Lower leg skin (tissue), 3 donors: ENCODE data around the gene ZSWIM6.

Experiments
- CTCF ChIP-seq, 3 donors: fragments of 450-650 bp; IDR thresholded peaks; one replicate each; pipeline ENCODE4 v1.5.1; 2016; ENCODE audit warnings: antibody characterized with exemption in 3 of 3, mild to moderate bottlenecking in 3 of 3, moderate library complexity in 2 of 3
- POLR2A ChIP-seq, 2 donors: fragments of 450-650 bp; IDR thresholded peaks; one replicate each; pipeline ENCODE4 v1.6.1; 2016 to 2017; ENCODE audit warnings: antibody characterized with exemption in 2 of 2, mild to moderate bottlenecking in 1 of 2, moderate library complexity in 1 of 2

- TF ChIP-seq POLR2A (IDR thresholded peaks at IDR 0.05) (no peak), CTCF (IDR thresholded peaks at IDR 0.05) (no peak)
These were observed 7.7 kb downstream of the ZSWIM6 start for GRCh38 chr5:61339764-61340163.
